ENCODE data around the gene GRK3.

GRK3 gene

DNA sequence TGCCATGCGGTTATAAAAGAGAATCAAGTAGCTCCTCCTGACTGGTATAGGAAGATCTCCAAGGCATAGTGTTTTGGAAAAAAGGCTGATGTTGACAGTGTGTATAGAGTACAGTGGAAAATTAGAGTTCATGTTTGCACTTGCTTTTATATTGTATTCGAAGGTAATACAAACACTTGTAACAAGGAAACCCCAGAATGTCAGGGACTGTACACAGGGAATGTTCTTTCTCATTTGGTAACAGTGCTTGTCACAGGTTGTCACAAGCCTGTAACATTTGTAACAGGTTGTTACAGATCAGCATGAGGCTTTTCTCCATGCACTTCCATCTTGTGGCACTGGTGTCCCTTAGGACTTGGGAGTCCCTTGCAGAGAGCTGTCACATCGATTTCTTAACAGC is 64.0 kb downstream of the GRK3 start:
- DNase-seq = no peak

DNA sequence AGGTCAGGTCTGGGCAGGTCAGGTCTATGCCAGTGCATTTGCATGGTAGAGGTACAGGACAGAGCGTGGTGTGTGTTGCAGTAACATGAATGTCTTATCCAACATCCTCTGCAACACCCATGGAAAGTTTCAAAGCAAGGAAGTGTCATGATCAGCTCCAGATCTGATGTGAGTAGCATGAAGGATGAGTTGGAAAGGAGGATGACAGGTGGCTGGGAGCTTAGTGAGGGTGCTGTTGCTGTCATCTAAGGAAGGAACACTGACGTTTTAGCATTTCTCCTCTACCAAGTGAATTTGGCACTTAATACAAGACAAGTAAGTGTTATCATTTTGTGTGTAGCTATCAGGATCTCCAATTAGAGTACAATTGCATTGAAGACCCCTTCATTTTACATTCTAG is 65.1 kb downstream of the GRK3 start:
- DNase-seq = no peak

DNA sequence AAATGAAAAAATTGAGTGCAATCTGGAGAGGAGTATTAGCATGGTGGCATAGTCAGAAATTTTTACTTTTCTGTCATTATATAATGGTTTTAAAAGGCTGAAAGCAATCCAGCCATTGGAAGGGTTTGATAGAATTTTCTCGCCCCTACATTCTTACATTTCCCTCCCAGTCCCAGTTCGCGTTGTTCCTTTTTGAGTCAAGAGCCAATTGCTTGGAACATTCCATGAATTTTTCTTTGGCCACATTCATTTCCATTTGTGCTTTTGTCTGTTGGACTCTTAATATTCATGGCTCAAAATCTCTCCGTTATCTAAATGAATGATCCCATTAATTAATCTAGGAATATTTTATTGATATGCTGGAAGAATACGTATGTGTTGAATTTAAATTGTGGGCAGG is 66.0 kb downstream of the GRK3 start:
- no peak for DNase-seq

DNA sequence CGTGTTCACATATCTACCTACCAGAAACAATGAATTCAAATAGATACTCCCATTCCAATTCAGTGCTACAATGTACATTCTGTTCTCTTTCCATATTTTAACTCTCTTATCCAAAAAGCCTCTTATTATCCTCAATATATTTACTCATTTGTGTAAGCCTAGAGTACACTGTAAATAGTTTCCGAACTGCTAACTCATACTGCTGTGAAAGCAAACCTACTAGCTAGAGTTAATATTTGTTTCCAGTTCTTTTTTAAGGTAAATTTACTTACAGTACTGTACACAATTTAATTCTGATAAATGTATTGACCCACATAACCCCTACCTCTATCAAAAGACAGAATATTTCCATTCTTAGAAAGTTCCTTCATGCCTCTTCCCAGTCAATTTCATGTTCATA is 71.8 kb downstream of the GRK3 start:
- no peak for DNase-seq

DNA sequence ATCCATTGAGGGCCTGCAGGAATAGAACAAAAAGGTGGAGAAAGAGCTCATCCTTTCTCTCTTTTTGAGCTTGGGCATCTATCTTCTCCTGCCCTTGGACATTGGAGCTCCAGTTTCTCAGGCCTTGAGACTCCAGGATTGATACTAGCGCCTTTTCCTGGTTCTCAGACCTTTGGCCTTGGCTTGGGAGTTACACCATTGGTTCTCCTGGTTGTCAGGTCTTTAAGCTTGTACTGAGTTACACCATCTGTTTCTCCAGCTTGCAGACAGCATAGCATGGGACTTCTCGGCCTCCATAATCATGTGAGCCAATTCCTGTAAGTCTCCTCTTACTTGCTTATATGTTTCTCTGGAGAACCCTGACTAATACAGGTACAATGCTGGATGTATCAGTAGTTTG is 72.6 kb downstream of the GRK3 start:
- DNase-seq = no peak

DNA sequence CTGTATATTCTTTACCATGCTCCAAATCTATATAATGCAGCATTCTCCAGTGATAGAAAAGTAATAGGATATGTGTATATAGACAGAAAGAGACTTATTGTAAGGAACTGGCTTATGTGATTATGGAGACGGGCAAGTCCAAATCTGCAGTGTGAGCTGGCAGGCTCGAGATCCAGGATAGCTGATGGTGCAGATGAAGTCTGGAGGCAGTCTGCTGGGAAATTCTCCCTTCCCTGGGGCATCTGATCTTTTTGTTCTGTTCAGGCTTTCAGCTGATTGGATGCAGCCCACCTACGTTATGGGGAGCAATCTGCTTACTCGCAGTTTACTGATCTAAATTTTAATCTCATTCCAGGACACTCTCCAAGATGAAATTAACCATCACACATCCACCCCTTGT is 73.2 kb downstream of the GRK3 start:
- DNase-seq = no peak

DNA sequence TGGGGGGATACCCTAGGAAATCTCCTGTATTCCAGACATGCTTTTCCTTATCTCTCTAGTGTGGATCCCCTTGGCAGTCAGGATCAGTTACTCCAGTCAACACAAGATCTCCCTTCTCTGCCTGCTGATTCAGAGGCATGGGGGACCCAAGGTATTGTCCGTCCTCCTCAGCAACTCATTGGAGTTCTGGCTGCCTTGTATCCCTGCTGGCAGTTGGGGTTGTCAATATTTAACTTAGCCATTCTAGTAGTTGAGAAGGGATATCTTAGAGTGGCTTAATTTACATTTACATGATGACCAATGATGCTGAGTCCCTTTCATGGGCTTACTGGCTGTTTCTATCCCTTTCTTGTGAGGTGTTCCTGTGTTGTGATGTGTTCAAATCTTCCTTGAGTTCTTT is 74.2 kb downstream of the GRK3 start:
- no peak for DNase-seq

DNA sequence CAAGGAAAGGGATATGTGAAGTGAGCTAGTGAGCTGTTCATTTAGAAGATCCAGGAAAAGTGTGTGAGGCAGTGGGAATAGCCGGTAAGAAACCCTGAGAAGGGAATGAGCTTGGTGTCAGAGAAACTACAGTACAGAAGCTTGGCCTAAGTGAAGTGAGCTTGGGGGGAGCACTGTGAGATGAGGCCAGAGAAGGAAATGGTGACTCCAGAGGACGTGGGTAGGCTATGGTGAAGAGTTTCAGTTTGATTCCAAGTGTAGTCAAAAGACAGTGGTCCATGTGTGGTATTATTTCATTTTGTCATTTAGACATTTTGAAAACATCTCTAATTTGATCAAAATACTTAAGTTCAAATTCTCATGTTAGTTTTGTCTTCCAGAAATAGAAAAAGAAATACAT is 77.2 kb downstream of the GRK3 start:
- DNase-seq = no peak

DNA sequence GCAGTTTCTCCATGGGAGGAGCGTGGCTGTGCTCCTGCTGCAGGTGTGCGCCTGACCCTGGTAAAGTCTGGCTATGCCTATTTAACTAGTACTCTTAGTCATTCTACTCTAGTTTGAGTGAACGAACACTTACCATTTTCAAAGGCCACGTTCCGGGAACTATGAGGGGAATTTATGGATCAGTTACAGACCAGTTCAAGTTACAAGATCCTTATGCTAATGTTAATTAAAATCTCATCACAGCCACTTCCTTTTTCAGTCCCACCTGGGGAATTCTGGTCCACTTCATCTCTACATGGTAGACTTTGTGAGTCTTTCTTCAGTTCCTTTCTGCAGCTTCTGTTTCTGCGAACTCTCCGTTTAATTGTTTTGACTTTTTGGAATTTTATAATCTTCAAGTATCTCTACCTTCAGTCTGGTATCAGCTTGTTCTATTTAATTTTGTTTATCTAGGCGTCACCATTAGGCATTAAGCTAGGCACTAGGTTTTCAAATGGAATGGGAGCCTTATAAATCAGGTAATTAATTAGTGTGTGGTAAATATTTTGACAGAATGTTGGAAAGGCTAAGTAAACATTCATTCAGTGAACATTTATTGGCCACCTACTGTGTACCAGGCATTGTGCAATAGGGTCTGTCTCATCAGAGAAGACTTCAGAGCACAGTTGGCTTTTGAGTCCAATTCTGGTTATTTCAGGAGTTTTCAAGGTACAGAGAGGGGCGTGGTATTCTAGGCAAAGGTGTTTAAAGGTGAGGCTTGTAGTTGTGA is 78.9 kb downstream of the GRK3 start:
- DNase-seq = no peak

DNA sequence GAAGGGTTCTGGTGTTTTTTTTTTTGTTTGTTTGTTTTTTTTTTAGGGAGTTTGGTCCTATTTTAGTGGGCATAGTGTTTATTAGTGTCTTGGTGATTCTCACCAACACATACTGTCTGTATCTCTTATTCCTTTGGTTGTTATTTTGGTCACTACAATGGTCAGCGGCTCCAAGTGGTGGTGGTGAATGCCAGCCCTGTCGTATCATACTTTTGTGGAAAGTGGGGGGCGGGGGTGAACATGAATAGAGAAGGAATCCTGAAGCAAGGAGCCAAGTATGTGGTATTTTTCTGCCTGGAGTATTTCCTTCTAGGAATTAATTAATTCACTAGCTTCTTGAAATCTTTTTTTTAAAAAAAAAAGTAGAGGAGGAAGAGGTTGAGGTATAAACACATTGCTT is 79.6 kb downstream of the GRK3 start:
- DNase-seq = no peak

DNA sequence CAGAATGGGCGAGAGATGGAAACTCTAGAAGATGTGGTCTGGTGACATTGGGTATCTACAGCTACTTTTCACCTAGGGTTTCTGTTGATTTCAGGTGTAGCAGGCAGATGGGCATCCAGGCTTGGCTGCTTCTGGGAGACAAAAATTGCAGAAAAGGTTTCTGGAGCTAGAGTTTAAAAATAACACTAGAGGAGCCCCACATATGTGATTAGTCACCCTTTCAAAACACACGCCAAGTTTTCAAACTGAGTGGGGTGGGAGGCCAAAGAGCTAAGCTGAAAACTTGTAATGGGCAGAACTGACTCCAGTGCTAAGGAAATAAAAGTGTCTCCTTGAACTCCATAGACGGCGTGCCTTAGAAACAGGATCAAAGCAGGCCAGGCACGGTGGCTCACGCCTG is 80.8 kb downstream of the GRK3 start:
- no peak for DNase-seq

DNA sequence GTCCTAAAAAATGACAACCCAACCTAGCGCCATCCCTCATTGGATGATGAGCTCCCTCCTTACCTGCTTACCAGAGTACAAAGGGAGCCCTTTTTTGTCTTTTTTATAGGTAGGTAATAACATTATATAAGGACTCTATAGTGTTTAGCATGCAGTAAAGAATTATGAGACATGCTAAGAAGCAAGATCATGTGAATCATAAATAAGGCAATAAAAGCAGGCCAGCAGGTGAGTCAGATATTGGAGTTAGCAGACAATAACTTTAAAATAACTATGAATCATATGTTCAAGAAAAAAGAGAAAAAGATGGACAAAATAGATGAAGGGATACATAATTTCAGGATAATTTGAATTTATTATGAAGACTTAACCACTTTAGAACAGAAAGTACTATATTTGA is 81.5 kb downstream of the GRK3 start:
- no peak for DNase-seq

DNA sequence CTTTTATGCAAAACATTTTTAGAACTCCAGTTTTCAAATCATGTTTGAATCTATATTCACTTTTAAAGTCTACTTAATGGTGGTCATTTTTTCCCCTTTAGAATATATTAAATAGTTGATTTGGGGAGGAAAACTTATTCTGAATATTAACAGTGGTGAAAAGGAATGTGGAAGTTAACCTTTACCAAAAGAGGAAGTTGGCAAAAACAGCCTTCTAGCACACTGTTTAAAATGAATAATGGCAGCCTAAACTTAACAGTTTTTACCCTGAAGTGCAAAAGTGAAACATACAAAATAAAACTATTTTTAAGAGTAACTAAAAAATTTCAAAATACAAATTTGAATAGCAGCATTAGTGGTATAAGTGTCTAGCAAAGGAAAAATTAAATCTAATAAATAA is 86.4 kb downstream of the GRK3 start:
- DNase-seq = no peak

DNA sequence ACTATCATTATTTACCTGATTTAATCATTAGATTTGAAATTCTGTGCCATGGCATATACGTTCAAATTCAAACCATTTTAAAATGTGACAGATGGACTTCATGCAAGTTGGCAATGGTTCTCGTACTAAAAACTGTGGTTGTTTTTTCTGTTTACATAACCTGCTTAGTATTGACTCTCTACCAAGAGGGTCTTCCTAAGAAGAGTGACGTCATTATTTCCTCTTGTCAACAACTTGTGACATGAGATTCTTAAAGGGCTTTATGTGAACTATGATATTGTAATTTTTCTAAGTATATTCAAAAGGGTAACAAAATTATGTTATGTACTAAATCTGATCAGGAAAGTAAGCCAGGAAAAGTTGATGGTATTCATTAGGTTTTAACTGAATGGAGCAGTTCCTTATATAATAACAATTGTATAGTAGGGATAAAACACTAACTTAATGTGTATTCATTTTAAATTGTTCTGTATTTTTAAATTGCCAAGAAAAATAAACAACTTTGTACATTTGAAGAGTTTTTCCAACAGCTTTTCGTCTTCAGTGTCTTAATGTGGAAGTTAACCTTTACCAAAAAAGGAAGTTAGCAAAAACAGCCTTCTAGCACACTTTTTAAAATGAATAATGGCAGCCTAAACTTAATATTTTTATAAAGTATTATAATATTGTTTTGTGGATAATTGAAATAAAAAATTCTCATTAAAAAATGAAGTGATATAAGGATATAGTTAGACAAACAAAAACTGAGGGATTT is 87.0 kb downstream of the GRK3 start:
- DNase-seq = no peak

DNA sequence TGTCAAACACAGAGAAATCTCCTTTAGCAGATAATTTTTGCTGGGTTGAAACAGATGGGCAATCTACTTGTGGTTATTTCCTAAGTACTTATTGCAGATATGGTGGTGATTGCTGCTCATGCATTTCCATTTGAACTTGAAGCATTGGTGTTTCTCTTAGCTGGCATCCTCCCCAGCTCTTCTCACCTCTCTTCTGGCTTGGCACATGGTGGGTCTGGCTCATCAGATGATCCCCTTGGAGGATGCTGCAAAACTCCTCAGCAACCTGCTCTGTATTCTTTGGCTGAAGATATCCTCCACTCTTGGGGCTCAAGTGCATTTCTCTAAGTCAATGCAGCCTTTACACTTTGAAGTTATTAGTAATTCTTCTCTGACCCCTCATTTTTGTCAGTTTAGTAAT is 90.2 kb downstream of the GRK3 start:
- DNase-seq = no peak

DNA sequence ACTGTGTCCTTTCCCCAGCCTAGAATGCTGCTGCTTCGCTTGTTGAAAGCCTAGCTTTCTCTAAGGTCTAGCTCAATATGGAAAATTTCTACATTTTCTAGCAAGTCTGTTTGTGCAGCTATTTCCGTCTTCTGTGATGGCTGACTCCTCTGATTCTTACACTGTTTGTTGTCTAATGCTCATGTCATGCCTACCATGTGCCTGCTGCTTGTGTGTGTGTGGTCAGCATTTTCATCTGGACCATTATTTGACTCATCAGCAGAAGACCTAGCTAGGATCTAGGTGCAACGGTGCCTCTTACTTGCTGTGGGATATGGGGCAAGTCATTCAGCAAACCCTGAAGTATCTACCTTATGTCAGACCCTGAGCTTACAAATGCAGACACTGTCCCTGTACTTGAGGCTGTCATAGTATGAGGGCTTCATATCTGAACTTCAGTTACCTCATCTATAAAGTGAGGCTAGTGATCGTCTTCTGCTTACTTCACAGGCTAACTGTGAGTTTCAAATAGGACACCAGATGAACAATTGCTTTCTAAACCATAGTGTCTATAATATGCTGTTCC is 91.0 kb downstream of the GRK3 start:
- no peak for DNase-seq

DNA sequence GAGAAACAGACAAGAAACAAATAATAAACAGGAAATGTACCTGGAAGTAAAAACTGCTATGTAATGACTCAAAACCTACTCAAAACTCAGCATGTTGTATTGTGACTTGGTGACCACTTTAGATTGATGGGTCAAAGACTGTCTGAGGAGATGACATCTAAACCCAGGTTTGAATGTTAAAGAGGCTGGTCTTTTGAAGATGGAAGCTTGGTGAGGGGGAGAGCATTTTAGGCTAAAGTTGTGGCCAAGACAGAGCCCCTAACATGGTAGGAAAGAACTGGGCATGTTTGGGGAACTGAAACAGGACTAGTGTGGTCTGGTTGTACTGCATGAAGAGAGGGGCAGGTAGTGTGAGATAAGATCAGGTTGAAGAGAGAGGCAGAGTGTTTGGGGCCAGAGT is 92.2 kb downstream of the GRK3 start:
- peak in 1 of 2 donors; percentile 1 for DNase-seq

DNA sequence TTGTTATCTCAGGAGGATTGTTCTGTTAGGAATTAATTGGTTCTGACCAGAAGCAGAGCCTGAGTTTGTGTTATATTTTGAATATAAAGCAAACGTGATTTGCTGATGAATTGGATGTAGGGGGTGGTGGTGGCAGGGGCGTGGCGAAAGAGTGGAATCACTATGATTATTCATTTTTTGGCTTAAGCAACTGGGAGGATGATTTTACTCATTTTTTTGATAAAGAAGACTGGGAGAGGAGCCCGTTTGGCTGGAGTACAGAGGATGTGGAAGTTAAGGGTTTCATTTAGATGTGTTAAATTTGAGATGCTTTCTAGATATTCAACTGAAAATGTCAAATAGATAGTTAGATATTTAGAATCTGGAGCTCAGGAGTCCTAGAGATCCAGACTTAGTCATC is 94.2 kb downstream of the GRK3 start:
- no peak for DNase-seq

DNA sequence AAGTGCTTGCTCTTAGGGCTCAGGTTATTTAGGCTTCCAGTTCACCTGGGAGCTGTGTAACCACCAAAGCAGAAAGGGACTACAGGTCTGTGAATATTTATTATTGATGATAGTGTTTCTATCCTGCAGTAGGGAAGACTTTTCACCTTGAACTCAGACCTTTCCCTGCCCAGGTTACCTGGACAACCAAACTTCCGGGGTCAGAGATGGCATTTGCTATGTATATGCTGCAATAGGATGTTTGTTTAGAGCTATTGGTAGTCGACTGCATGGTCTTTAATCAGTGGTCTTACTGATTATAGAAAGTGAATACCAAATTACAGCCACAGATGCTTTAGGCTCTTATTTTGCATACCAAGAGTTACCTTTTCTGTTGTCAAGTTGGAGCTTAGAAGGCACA is 94.9 kb downstream of the GRK3 start:
- no peak for DNase-seq

DNA sequence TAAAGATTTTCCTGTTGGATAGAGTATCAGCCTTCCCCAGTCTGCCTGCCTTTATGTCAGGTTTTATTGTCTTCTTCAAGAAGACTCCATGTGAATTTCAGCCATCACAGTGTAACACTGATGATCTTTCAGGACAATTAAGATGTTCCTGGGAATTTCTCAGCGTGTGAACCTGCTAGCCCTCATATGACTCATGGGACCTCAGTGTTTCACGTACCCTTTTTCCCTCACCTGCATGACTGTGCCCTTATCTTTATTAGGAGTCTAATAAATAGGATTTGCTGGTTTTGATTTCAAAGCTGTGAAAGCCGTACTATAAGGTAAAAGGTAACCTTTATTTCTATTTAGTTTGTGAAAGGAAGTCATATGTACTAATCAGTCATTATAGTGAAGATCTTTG is 95.9 kb downstream of the GRK3 start:
- DNase-seq = no peak

DNA sequence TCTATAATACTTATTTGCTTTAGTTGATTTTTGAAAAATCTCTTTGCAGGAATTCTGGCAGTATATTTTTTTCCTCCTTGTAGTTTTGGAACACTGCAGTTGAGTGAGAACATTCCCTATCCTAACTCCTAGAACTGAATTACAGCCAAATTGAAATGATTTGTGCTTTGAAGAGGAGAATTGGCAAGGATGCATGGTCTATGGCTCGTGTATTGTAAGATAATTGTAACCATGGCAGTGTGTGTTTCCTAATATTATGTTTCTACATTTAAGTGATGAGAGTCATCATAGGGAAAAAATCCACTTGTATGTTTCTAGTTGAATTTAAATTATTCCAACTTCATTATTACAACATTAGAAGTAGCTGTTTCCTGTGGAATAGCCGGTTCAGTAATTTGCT is 96.6 kb downstream of the GRK3 start:
- DNase-seq = no peak

DNA sequence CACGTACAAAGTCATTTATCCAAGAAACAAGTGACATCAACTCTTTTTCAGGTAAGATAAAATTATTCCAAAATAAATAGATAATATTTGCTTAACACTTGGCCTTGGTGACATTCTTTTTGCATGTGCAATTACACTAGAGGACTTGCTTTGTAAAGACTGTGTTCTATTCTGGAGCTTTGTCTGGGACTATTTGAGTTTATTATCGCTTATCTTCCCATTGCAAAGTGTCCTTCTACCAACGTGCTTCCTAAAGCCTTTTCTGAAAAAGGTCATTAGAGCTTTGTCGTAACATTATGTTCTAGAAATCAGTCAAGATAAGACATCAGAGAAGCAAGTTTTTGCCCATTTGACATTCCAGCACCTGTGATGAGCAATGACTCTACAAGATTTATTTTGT is 99.2 kb downstream of the GRK3 start:
- no peak for DNase-seq

DNA sequence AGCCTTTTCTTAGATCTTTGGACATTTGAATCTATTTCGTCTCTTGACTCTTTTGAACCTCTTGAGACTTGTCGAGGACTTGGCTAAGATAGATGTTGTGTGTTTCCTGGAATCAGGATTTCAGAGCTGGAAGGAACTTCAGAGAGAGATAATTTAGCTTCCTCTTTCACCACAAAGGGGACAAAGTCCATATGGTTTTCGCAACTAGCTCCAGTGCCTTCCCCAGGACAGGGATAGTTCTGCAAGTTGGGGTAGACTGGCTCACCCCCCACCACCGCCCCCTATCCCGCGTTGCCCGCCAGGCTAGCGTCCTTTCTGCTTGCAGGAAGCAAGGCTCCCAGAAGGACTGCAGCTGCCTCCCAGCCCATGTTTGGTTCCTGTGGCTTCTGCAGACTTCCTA is 101.8 kb downstream of the GRK3 start:
- no peak for DNase-seq

DNA sequence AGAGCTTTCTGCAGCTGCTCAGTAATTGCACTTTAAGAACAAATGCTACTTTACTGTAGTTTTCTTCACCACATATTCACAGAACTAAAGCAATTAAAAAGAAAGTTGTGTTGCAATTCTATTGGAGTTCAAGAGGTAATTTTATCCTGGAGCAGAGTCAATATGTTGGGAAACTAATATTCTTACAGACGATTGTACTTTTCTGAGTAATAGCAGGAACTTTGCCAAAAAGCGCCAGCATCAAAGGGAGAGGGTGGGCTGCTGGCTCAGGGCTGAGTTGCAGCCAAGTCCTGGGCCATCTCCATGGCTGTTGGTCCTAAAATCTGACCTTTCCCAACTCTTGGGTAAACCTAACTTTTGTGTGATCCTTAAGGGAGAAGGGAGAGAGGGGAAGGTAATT is 104.0 kb downstream of the GRK3 start:
- DNase-seq = no peak

All from CD4-positive, alpha-beta T cell treated with Interleukin-1 beta for 1 hour (primary cell).